ENCODE data around the gene CALML5.

- TF ChIP-seq CTCF (IDR thresholded peaks at IDR 0.05; ENCODE audit: borderline replicate concordance, extremely low read depth, low read length, poor library complexity, severe bottlenecking) (no peak), EZH2 (IDR thresholded peaks at IDR 0.05; ENCODE audit: borderline replicate concordance, low read depth, low read length, severe bottlenecking) (no peak)
Observed at GRCh38 chr10:5544216-5544805, 44.9 kb upstream of the CALML5 start.

All from DND-41 (cell line).